ENCODE measurements around the gene PTGES2.

Gene PTGES2

DNA sequence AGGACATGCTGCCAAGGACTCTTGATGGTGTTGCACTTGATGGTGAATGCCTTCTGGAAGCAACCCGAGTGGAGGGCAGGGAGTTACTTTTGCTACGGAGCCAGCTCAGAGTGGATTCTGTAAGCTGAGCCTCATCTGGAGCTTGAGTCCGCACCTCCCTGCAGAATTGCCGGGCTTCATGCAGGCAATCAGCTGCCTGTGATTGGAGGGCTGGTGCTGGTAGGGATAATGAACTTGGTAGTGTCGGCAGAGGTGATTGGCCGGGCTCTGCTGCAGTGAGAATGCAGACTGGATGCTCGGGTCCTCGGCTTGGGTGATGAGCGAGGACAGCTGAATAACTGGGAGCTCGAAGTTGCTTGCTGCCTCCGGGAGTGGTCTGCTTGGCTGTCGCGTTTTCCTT, 36.4 kb downstream of the PTGES2 start:
- in situ Hi-C loops (cut with HindIII; ENCODE audit: low sequenced_read_pairs): no loop called here
- TF ChIP-seq CTCF (IDR thresholded peaks at IDR 0.05; ENCODE audit: low read depth, low read length): no peak
- H3K4me3 ChIP-seq (ENCODE audit: low read depth, low read length): peak overlapping the region; percentile 49
- DNase-seq (ENCODE audit: low read depth, low spot score): peak; percentile 94

GRCh38 chr9:128089299-128089698, 38.2 kb downstream of the PTGES2 start:
- DNase-seq (ENCODE audit: low read depth, low spot score): no peak
- no peak for TF ChIP-seq CTCF (IDR thresholded peaks at IDR 0.05; ENCODE audit: low read depth, low read length)
- H3K4me3 ChIP-seq (ENCODE audit: low read depth, low read length): no peak overlapping the region
- in situ Hi-C loops (cut with HindIII; ENCODE audit: low sequenced_read_pairs): no loop called here

GRCh38 chr9:128088253-128088945, 39.1 kb downstream of the PTGES2 start:
- in situ Hi-C loops (cut with HindIII; ENCODE audit: low sequenced_read_pairs): no loop called here

GRCh38 chr9:128087262-128087661, 40.3 kb downstream of the PTGES2 start:
- no peak overlapping the region for H3K4me3 ChIP-seq (ENCODE audit: low read depth, low read length)
- no peak for TF ChIP-seq CTCF (IDR thresholded peaks at IDR 0.05; ENCODE audit: low read depth, low read length)
- in situ Hi-C loops (cut with HindIII; ENCODE audit: low sequenced_read_pairs): no loop called here
- no peak for DNase-seq (ENCODE audit: low read depth, low spot score)

More at GRCh38 chr9:128088253-128088945, 39.1 kb downstream of the PTGES2 start:
- no peak overlapping the region for H3K4me3 ChIP-seq (ENCODE audit: low read depth, low read length)
- TF ChIP-seq CTCF (IDR thresholded peaks at IDR 0.05; ENCODE audit: low read depth, low read length): no peak
- no peak for DNase-seq (ENCODE audit: low read depth, low spot score)

GRCh38 chr9:128085943-128086342, 41.6 kb downstream of the PTGES2 start:
- in situ Hi-C loops (cut with HindIII; ENCODE audit: low sequenced_read_pairs): no loop called here
- TF ChIP-seq CTCF (IDR thresholded peaks at IDR 0.05; ENCODE audit: low read depth, low read length): no peak
- no peak overlapping the region for H3K4me3 ChIP-seq (ENCODE audit: low read depth, low read length)
- no peak for DNase-seq (ENCODE audit: low read depth, low spot score)

- no peak for DNase-seq (ENCODE audit: low read depth, low spot score)
- no peak overlapping the region for H3K4me3 ChIP-seq (ENCODE audit: low read depth, low read length)
- TF ChIP-seq CTCF (IDR thresholded peaks at IDR 0.05; ENCODE audit: low read depth, low read length): no peak
- in situ Hi-C loops (cut with HindIII; ENCODE audit: low sequenced_read_pairs): no loop called here
These were observed 42.8 kb downstream of the PTGES2 start for GRCh38 chr9:128084746-128085145.

All from astrocyte of the spinal cord (primary cell).